DMS114 treated with DMSO at 0.1 percent for 48 hours (cell line): Measurements from ENCODE around the gene CDH23.

Experiments used
- DNase-seq: peaks from one replicate; lab custom pipeline; 2025; ENCODE audit not compliant: unreplicated experiment; lab: John Stamatoyannopoulos, UW

The CDH23 gene

GRCh38 chr10:71762324-71762723, 365.6 kb downstream of the CDH23 start:
- no peak for DNase-seq

DNA sequence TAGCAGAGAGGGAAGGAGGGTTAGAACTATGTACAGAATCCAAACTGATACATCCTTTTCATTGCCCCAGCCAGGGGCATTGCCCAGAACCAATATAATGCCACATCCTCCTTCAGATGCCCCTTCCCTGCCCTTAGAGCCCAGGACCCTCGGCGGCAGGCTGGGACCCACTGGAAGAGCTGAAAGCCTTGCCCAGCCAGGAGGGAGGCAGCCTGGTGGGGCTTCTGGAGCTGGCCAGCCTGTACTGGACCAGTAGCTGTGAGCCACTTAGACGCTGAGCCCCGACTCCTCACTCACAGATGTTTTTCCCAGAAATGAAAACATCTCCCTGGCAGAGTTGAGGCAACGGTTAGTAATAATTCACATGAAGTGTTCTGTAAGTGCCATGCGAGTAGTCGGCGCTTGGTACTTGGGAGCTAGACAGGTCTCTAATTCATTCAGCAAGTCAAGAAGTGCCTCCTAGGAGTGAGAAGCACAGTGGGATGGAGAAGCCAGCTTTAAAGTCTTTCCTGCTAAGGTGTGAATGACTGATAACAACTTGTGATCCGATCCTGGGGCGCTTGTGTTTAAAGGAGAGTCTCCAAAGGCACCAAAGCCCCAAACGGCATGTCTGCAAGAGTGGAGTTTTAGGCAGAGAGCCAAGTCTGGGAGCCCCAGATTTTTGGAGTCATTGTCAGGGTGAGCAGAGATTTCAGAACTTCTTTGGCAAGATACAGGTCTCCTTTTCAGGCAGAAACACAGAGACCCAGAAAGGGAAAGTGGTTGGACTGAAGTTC, 366.8 kb downstream of the CDH23 start:
- no peak for DNase-seq

DNA sequence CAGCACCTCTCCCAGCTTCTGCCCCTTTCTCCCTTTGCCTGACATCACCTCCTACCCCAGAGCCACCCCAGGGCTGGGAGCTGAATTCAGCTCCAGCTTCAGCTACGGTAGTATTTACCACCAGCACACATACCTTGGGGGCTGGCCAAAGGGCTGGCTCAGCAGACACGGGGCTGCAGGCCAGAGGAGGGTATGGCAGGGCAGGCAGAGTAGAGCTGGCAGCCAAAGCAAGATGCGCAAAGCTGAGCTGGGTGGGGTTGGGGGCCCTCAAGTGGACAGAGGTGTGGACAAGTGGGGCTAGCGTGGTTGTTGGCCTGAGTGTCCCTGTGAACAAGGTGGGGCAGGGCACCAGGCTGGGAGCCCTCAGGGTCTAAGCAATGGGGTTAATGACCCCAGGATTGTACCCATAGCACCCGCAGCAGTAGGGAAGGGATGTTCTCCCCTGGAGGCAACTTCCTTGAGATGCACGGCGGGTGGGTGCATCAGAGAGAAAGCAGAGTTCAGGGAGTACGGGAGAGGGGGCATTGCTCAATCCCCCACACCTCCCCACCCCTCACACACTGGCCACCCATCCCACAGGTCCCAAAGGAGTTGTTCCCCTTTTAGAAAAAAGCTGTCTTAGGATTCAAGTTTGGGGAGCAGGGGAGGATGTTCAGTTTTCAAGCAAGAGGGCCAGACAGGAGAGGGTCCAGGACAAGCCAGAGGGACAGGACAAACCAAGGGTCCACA, 368.6 kb downstream of the CDH23 start:
- DNase-seq: no peak

DNA sequence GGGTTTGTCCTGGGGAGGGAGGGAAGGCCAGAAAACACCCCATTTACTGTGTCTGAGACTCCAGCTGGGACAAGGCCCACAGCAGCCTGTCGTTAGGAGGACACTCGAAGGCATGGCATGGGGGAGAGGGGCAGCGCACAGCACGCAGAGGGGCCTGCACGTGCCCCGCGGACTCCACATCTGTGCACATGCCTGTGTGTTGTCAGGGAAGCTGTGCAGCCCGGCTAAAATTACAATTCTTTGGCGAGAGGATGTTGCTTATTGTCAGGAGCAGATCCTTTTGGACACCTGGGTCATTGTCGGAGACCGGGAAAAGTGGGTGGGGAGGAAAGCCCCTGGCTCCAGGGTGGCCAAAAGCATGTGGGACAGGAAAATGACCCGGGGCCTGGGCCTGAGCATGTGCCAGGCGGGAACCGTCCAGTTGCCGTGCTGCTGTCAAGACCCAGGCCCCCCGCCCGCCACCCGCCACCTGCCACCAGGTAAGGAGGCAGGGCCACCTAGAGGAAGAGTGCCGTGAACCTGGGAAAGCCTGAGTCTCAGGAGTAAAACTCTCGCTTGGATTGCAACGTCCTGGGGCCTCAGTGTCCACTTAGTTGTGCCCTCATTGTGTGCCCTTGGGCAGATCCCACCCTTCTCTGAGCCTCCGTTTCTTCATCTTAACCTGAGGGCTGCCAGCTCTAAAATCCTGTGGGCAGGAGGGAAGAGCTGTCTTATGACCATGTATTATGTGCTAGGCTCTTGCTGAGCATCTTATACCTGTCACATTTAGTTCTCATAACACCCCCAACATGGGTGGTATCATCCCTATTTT, 369.4 kb downstream of the CDH23 start:
- DNase-seq: no peak

- no peak for DNase-seq
These were observed 370.1 kb downstream of the CDH23 start for GRCh38 chr10:71766717-71767419.

- DNase-seq: no peak
These were observed 370.8 kb downstream of the CDH23 start for GRCh38 chr10:71767420-71768035.

GRCh38 chr10:71769279-71769823, 372.6 kb downstream of the CDH23 start:
- DNase-seq: no peak

GRCh38 chr10:71770255-71770654, 373.5 kb downstream of the CDH23 start:
- no peak for DNase-seq

DNA sequence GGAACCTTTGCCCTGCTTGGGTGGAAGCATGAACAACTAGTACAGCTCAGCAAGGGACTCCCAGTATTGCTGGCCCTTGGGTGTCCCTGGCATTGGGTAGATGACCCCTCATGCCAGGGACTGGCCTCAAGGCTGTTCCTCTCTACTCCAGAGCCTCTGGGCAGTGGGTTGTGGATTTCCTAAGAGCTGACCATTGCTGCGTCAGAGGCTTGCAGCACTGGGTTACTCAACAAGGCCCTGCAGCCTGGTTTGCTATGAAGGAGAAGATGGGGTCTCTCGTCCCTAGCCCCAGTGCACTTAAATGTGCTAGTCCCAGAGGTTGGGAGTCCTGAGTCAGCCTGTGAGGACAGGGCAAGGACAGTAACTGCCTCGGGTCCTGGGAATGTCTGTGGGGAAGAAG, 374.1 kb downstream of the CDH23 start:
- no peak for DNase-seq

DNA sequence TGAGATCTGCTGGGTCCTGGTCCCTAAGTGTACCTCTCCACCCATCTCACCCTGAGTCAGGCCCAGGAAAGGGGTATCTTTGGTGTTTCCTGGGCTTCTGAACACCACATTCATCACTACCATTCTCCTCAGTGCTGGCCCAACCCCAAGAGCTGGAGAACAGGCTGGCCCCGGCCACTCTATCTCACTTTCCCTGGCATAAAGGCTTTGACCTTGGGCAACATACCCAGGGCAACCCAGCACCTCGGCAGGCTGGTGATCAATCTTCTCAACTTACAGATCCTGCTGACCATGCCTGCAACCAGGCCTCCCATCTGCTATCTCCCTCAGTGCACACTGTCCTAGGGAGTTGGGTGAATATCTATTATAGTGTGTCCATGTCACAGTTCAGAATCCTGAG, 374.5 kb downstream of the CDH23 start:
- DNase-seq: no peak

GRCh38 chr10:71771821-71772617, 375.3 kb downstream of the CDH23 start:
- no peak for DNase-seq

DNA sequence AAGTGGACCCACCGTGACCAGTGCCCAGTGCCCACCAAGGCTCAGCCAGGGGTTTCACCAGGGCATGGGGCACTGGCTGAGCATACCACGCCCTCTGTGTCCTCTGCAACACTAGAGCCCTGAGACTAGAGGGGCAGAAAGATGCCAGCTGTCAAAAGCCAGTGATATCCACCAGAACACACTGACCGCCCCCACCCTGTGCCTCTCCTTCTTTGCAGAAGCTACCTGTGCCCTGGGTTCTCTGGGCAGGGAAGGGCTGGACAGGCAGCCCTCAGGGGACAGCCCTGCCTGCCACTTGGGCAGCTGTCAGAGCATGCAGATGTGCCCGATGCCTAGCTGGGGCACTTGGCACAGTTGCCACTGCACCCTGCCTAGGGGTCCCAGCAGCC, 376.1 kb downstream of the CDH23 start:
- no peak for DNase-seq

DNA sequence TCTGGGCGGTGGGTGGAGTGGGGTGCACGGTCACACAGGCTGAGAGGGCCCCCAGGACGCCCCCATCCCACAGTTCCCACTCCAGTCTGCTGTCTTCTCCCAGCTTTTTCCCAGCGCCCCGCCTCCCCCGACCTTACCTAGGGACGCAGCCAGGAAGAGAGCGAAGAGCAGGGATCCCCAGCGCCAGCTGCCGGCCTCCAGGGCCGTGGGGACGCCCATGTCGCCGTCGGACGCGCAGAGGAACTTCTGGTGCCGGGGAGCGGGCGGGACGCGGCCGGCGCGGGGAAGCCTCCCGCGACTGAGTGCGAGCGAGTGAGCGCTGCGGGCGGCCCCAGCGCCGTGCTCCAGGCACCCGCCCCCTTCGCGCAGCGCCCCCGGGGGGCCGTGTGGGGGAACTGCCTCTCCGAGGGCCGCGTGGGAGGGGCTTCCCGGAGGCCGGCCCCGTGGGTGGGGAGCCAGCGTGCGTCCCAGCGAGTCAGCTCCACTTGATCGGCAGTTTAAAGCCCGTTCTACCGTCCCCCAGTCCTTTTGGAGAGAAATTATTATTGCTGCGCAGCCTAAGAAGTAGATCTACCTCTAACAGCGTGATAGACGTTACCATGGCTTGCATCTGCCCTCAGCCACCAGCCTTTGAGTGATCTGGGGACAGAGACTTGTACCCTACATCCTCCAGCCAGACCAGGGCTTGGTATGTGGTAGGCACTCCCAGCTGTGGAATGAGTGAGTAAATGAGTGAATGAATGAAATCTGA, 376.7 kb downstream of the CDH23 start, which contains the start of gene VSIR:
Gene VSIR, minus strand, starts transcription at position 300 of the 751 bp plus-strand sequence. Its CDS starts 81 bp downstream, at position 219.
- peak; percentile 41 for DNase-seq

DNA sequence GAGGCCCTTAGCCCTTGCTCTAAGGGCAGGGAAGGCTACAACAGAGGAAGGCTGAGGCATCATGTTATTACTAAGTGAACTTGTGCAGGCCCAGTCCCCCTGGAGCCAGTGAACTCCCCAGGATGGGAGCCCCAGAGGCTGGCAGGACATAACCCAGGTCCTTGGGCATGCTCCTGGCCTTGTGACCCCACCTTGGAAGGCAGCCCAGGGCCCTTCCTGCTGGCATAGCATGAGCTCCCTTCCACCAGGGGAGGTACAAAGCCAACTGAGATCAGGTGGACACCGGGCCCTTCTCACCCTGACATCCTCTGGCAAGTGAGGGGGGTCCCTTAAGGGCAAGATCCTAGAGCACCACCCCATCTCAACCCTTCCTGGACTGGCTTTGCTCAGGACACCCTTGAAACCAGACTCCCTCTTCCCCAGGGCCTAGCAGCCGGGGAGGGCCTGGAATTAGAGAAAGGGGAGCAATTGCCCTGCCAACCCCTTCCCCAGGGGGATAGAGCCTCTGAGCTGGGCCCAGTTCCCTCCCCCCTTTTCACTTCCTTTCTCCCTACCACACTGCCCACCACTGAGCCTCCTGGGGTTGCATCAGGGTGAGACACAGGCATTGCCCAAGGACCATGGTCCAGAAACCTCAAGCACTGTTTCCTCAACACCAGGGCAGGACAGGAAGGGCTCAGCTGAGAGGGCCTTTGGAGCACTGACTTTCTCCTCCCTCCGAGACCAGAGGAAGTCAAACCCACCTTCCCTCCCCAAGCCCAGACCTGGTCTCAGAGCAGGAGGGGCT, 378.4 kb downstream of the CDH23 start:
- DNase-seq: no peak

- no peak for DNase-seq
These were observed 379.8 kb downstream of the CDH23 start for GRCh38 chr10:71776481-71776925.

GRCh38 chr10:71777213-71777985, 380.7 kb downstream of the CDH23 start:
- no peak for DNase-seq
